ENCODE results near the gene NOB1. TPM values are rescaled to one million over a fixed set of nuclear protein-coding genes. Genes with fewer than 3 reads are reported as not detected.

The NOB1 gene
- total and polyA plus RNA-seq, 2 experiments from 2014 or later: 41.4 to 56.6 TPM

DNA sequence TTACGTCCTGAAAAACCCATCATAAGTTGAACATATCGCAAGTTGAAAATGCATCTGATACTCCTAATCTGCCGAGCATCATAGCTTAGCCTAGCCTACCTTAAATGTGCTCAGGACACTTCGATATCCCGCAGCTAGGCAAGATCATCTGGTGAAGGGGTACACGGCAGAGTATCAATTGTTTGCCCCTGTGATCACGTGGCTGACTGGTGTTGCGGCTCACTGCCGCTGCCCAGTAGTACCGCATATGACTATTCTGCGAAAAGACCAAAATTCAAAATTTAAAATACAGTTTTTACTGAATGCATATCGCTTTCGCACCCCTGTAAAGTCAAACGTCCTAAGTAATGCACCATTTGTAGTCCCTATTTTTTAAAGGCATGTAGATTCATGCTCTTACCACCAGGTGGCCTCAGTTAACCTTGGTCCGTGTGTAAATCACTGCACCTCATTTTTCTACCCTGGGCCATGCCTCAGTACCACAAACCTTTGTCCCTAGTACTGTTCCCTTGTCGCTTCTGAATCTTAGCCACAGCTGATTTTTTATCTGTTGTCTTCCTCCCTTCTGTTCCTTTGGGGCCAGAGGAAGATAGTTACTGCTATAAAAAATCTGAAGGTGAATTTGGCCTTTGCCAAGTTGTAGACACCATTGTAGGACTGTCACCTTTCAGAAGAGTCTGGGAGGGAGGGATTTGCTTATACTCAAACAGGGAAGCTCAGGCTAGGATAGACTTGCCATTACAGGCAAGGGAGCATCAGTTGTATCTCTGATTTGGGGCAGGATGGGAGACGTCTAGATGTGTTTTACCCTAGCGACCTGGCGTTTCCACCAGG lies 41.8 kb upstream of the NOB1 start:
- no peaks in the 10 kb centered on the region for H4K20me1 ChIP-seq (replicated peaks; ENCODE audit: insufficient read depth)
- peak; percentile 92 for ATAC-seq
- peak overlapping the region; percentile 15; the same call in 1 of the 2 replicates for H3K4me3 ChIP-seq
- no peaks in the 10 kb centered on the region for H3K4me1 ChIP-seq (ENCODE audit: insufficient read depth)
- peak; percentile 88 for DNase-seq (ENCODE audit: low spot score)
- Mint-ChIP-seq H3K9me3 (no peaks in the 10 kb centered on the region), H3K36me3 (ENCODE audit: low read depth) (peaks cover 13% of the 10 kb centered on the region), H3K4me1 (peaks cover 7% of the 10 kb centered on the region; the same call in 2 of the 3 replicates), H3K27ac (peak overlapping the region; percentile 85), H3K27me3 (ENCODE audit: insufficient read depth, low read depth, poor library complexity) (no peaks in the 10 kb centered on the region), H3K4me3 (peak overlapping the region; percentile 38; the same call in 2 of the 3 replicates)
- H3K79me2 ChIP-seq (replicated peaks; ENCODE audit: insufficient read depth): no peaks in the 10 kb centered on the region
- H3K36me3 ChIP-seq (ENCODE audit: insufficient read depth): no peaks in the 10 kb centered on the region
- no peaks in the 10 kb centered on the region for H3K27me3 ChIP-seq (ENCODE audit: insufficient read depth)
- no peak overlapping the region for H2AFZ ChIP-seq
- no peak overlapping the region for H3K4me2 ChIP-seq
- H3K27ac ChIP-seq (ENCODE audit: low read depth): no peak overlapping the region; the same call in 1 of the 2 replicates
- TF ChIP-seq, protein P1, sequence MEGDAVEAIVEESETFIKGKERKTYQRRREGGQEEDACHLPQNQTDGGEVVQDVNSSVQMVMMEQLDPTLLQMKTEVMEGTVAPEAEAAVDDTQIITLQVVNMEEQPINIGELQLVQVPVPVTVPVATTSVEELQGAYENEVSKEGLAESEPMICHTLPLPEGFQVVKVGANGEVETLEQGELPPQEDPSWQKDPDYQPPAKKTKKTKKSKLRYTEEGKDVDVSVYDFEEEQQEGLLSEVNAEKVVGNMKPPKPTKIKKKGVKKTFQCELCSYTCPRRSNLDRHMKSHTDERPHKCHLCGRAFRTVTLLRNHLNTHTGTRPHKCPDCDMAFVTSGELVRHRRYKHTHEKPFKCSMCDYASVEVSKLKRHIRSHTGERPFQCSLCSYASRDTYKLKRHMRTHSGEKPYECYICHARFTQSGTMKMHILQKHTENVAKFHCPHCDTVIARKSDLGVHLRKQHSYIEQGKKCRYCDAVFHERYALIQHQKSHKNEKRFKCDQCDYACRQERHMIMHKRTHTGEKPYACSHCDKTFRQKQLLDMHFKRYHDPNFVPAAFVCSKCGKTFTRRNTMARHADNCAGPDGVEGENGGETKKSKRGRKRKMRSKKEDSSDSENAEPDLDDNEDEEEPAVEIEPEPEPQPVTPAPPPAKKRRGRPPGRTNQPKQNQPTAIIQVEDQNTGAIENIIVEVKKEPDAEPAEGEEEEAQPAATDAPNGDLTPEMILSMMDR (conservative IDR thresholded peaks at IDR 0.05; ENCODE audit: low read depth in 2 of 2): peak; percentile 91 to 92
- TF ChIP-seq EZH2phosphoT487 (IDR thresholded peaks at IDR 0.05; ENCODE audit: unreplicated experiment): no peak
- no peaks in the 10 kb centered on the region; the same call in 1 of the 2 replicates for H3F3A ChIP-seq (replicated peaks; ENCODE audit: low read depth)
- H3K9me2 ChIP-seq (ENCODE audit: insufficient read depth): no peaks in the 10 kb centered on the region

DNA sequence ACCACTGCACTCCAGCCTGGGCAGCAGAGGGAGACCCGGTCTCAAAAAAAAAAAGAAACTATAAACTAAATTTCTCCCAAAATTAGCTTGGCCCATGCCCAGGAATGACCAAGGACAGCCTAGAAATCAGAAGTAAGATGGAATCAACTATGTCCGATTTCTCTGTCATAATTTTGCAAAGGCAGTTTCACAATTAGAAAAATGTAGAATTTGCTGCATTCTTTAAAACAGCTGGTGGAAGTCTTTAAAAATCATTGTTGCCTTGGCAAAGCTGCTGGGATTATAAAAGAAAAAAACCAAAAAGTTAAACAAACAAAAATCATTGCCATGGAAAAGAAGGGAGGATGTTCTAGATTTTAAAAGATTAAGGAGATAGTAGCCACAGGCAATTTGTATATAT lies 39.8 kb upstream of the NOB1 start:
- peaks cover 11% of the 10 kb centered on the region for H3K36me3 Mint-ChIP-seq (ENCODE audit: low read depth)
- Histone ChIP-seq H3K4me1 (ENCODE audit: insufficient read depth) (no peaks in the 10 kb centered on the region), H3K27me3 (ENCODE audit: insufficient read depth) (no peaks in the 10 kb centered on the region), H4K20me1 (replicated peaks; ENCODE audit: insufficient read depth) (no peaks in the 10 kb centered on the region), H3K36me3 (ENCODE audit: insufficient read depth) (no peaks in the 10 kb centered on the region), H2AFZ (no peak overlapping the region), H3K4me2 (no peak overlapping the region), H3K4me3 (no peak overlapping the region), H3F3A (replicated peaks; ENCODE audit: low read depth) (no peaks in the 10 kb centered on the region; the same call in 1 of the 2 replicates), H3K27ac (ENCODE audit: low read depth) (no peak overlapping the region), H3K79me2 (replicated peaks; ENCODE audit: insufficient read depth) (no peaks in the 10 kb centered on the region), H3K9me2 (ENCODE audit: insufficient read depth) (no peaks in the 10 kb centered on the region)
- H3K4me3 Mint-ChIP-seq: no peak overlapping the region
- DNase-seq (ENCODE audit: low spot score) (no peak), ATAC-seq (no peak)
- no peak overlapping the region for H3K27ac Mint-ChIP-seq
- peaks cover 7% of the 10 kb centered on the region; the same call in 2 of the 3 replicates for H3K4me1 Mint-ChIP-seq
- H3K27me3 Mint-ChIP-seq (ENCODE audit: insufficient read depth, low read depth, poor library complexity): no peaks in the 10 kb centered on the region
- no peaks in the 10 kb centered on the region for H3K9me3 Mint-ChIP-seq
- no peak for TF ChIP-seq EZH2phosphoT487 (IDR thresholded peaks at IDR 0.05; ENCODE audit: unreplicated experiment)
- TF ChIP-seq POLR2AphosphoS5 (IDR thresholded peaks at IDR 0.05; ENCODE audit: low read depth): no peak
- TF ChIP-seq CREB1 (CRISPR knock-in tag; IDR thresholded peaks at IDR 0.05; ENCODE audit: low read depth): no peak
- TF ChIP-seq, protein P2, sequence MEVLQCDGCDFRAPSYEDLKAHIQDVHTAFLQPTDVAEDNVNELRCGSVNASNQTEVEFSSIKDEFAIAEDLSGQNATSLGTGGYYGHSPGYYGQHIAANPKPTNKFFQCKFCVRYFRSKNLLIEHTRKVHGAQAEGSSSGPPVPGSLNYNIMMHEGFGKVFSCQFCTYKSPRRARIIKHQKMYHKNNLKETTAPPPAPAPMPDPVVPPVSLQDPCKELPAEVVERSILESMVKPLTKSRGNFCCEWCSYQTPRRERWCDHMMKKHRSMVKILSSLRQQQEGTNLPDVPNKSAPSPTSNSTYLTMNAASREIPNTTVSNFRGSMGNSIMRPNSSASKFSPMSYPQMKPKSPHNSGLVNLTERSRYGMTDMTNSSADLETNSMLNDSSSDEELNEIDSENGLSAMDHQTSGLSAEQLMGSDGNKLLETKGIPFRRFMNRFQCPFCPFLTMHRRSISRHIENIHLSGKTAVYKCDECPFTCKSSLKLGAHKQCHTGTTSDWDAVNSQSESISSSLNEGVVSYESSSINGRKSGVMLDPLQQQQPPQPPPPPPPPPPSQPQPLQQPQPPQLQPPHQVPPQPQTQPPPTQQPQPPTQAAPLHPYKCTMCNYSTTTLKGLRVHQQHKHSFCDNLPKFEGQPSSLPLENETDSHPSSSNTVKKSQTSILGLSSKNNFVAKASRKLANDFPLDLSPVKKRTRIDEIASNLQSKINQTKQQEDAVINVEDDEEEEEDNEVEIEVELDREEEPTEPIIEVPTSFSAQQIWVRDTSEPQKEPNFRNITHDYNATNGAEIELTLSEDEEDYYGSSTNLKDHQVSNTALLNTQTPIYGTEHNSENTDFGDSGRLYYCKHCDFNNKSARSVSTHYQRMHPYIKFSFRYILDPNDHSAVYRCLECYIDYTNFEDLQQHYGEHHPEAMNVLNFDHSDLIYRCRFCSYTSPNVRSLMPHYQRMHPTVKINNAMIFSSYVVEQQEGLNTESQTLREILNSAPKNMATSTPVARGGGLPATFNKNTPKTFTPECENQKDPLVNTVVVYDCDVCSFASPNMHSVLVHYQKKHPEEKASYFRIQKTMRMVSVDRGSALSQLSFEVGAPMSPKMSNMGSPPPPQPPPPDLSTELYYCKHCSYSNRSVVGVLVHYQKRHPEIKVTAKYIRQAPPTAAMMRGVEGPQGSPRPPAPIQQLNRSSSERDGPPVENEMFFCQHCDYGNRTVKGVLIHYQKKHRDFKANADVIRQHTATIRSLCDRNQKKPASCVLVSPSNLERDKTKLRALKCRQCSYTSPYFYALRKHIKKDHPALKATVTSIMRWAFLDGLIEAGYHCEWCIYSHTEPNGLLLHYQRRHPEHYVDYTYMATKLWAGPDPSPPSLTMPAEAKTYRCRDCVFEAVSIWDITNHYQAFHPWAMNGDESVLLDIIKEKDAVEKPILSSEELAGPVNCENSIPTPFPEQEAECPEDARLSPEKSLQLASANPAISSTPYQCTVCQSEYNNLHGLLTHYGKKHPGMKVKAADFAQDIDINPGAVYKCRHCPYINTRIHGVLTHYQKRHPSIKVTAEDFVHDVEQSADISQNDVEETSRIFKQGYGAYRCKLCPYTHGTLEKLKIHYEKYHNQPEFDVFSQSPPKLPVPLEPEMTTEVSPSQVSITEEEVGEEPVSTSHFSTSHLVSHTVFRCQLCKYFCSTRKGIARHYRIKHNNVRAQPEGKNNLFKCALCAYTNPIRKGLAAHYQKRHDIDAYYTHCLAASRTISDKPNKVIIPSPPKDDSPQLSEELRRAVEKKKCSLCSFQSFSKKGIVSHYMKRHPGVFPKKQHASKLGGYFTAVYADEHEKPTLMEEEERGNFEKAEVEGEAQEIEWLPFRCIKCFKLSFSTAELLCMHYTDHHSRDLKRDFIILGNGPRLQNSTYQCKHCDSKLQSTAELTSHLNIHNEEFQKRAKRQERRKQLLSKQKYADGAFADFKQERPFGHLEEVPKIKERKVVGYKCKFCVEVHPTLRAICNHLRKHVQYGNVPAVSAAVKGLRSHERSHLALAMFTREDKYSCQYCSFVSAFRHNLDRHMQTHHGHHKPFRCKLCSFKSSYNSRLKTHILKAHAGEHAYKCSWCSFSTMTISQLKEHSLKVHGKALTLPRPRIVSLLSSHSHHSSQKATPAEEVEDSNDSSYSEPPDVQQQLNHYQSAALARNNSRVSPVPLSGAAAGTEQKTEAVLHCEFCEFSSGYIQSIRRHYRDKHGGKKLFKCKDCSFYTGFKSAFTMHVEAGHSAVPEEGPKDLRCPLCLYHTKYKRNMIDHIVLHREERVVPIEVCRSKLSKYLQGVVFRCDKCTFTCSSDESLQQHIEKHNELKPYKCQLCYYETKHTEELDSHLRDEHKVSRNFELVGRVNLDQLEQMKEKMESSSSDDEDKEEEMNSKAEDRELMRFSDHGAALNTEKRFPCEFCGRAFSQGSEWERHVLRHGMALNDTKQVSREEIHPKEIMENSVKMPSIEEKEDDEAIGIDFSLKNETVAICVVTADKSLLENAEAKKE (CRISPR knock-in tag; IDR thresholded peaks at IDR 0.05): no peak
- TF ChIP-seq, protein P3, sequence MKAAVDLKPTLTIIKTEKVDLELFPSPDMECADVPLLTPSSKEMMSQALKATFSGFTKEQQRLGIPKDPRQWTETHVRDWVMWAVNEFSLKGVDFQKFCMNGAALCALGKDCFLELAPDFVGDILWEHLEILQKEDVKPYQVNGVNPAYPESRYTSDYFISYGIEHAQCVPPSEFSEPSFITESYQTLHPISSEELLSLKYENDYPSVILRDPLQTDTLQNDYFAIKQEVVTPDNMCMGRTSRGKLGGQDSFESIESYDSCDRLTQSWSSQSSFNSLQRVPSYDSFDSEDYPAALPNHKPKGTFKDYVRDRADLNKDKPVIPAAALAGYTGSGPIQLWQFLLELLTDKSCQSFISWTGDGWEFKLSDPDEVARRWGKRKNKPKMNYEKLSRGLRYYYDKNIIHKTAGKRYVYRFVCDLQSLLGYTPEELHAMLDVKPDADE (IDR thresholded peaks at IDR 0.05): no peak
- no peak for TF ChIP-seq NANOG (IDR thresholded peaks at IDR 0.05; ENCODE audit: borderline replicate concordance)
- TF ChIP-seq ZNF331 (CRISPR knock-in tag; IDR thresholded peaks at IDR 0.05; ENCODE audit: low read depth): no peak
